Measurements from ENCODE around the gene S100A7. TPM values are rescaled to one million over a fixed set of nuclear protein-coding genes. Genes with fewer than 3 reads are reported as not detected.
A peak's percentile ranks its signal among the peaks of the same experiment; 100 is the strongest.

Gene S100A7
- total RNA-seq (2014; rRNA removed; shearing (Covaris generic)) = not detected in 2 replicates

- DNase-seq (ENCODE audit: low spot score) = no peak
These were observed at the start of gene S100A7 for GRCh38 chr1:153460551-153460950. Gene S100A7, minus strand, starts transcription at chr1:153460651. Its CDS starts 1,638 bp downstream, at chr1:153459013.

GRCh38 chr1:153509729-153510354 is 49.4 kb upstream of the S100A7 start:
- peak; percentile 66 for DNase-seq (ENCODE audit: low spot score)

GRCh38 chr1:153509036-153509435 is 48.6 kb upstream of the S100A7 start:
- no peak for DNase-seq (ENCODE audit: low spot score)

DNA sequence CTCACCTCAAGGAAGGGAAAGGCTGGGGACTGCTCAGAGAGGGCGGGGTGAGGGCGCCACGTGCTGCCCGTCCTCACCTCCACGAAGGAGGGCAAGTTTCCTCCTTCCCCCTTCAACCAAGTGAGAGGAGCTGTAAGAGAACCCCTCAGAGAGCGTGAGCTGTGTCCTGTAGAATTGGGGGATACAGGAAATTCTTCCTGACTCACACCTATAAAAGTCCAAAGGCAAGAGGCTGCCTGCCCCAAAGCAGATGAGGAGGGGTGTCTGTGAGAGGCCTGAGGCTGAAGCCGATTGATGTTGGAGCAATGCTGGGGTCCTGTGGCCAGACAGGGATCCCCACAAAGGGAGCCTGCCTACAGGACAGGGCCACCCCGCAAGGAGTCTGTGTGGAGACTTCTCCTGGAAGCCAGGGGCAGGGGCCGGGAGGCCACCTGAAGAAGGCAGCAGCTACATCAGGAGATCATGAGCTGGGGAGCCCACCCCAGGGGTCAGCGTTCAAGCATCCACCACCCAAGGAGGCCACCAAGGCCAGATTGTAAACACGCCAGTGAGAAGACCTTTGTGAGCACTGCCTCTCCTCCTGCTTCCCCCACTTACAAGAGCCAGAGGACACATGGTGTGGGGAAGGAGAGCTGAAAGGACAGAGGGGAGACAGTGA is 47.6 kb upstream of the S100A7 start:
- DNase-seq (ENCODE audit: low spot score) = no peak

- DNase-seq (ENCODE audit: low spot score) = peak; percentile 93
These were observed 46.5 kb upstream of the S100A7 start for GRCh38 chr1:153506831-153507413.

- DNase-seq (ENCODE audit: low spot score) = no peak
These were observed 45.9 kb upstream of the S100A7 start for GRCh38 chr1:153506386-153506785.

DNA sequence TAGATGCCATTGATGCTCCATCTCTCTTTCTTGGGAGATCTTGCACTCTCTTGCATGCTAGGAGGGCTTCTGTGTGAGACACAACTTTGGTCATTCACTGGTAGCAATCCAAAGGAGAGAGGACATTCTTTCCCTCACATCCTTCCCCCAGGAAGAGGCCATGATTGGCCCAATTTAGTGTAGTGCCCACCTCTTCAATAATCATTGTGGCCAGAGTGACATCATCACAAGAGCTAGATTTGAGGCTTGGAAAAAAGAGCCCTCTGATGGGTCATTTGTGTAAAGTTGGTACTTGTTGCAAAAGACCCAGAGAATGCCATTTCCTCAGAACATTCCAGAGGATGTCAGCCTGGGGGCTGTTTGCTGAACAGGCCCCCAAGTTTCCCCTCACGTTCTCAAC is 45.1 kb upstream of the S100A7 start:
- DNase-seq (ENCODE audit: low spot score) = no peak

DNA sequence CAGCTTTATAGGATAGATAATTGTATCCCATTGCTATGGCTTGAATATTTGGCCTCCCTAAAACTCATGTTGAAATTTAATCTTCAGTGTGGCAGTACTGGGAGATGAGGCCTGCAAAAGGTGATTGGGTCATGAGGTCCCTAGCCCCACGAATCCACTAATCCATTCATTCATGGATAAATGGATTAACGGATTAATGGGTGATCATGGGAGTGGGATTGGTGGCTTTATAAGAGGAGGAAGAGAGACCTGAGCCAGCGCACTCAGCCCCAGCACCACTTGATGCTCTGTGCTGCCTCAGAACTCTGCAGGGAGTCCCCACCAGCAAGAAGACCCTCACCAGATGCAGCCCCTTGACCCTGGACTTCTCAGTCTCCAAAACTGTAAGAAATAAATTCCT is 43.3 kb upstream of the S100A7 start:
- DNase-seq (ENCODE audit: low spot score) = no peak

- DNase-seq (ENCODE audit: low spot score) = no peak
These were observed 38.3 kb upstream of the S100A7 start for GRCh38 chr1:153498746-153499145.

DNA sequence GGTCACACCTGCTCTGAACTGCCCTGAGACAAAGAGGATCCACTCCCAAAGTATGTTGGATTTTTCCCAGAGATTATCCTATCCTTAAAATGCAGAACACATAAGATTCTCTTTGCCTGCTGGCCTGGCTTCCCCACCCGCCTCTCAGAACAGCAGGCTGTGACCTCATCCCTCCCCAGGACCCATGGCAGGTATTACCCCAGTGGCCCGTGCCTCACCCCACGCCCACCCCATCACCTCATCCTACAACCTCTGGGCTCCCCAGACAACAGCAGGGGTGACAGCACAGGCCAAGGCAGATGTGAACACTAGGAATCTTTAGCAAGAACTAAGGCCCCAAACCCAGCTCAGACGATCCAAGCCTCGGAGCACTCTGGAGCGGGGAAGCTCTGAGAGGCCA is 35.1 kb upstream of the S100A7 start:
- no peak for DNase-seq (ENCODE audit: low spot score)

GRCh38 chr1:153494976-153495535 is 34.6 kb upstream of the S100A7 start:
- DNase-seq (ENCODE audit: low spot score) = peak; percentile 66

DNA sequence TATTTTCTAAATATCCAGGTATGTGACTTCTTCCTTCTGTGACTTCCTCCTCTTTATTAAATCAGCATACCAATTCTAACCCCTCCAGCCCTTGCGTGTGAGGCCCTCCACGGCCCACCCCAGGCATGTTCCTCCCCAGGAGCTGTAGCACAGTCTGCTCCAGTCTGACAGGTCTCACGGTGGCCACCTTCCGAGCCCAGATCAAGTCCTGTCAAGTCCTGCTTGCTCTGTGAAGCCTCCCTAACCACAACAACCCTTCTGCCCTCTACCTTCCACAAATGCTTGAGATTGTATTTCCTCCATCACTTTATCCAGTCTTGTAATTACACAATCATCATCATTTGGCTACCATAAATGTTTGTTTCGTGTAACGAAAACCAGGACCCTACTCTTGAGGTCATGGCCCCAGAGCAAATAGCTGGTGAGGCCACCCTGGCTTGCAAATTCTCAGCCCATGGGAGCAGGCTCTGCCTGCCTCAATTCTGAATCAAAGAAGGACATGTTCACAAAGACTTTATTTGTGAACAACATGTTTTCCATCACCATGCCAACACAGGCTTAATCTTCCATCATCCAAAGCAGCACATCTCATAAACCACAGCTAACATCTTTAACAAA is 33.0 kb upstream of the S100A7 start:
- DNase-seq (ENCODE audit: low spot score) = no peak

- peak; percentile 97 for DNase-seq (ENCODE audit: low spot score)
These were observed 30.0 kb upstream of the S100A7 start for GRCh38 chr1:153490272-153491051.

DNA sequence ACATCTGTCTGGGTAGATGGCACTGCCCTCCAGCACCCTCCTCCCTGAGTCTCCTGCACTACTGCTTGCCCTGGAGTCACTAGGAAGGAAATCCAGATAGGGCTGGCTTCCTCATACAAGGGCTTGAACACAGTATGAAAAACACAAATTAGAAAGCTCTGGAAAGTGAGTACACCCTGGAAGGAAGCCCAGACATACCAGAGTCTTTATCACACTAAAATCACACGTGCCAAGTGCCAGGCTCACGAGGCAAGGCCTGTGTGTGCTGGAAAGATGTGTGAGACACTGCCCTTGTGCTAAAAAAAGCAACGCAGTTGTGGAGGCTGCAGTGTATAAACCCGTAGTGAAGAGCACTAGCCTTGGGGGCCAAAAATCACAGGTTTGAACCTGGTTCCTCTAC is 28.3 kb upstream of the S100A7 start:
- DNase-seq (ENCODE audit: low spot score) = peak; percentile 35

GRCh38 chr1:153487707-153488106 is 27.3 kb upstream of the S100A7 start:
- no peak for DNase-seq (ENCODE audit: low spot score)

GRCh38 chr1:153485863-153486262 is 25.4 kb upstream of the S100A7 start:
- peak; percentile 46 for DNase-seq (ENCODE audit: low spot score)

GRCh38 chr1:153483776-153484175 is 23.3 kb upstream of the S100A7 start:
- DNase-seq (ENCODE audit: low spot score) = no peak

DNA sequence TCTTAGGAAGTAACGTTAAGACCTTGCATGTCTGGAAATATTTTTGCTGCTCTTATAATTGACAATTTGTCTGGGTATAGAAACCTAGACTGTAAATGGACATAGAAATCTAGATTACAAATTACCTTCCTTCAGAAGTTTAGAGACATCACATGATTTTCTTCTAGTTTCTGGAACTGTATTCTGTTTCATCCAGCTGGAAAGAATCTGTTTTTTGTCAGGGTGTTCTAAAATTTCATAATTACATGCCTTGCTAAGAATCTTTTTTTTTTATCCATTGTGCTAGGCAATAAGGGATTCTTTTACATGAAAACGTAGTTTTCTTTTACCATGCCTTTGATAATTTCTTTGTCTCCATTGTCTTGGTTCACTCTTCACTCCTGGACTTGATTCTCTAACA is 20.7 kb upstream of the S100A7 start:
- DNase-seq (ENCODE audit: low spot score) = no peak

DNA sequence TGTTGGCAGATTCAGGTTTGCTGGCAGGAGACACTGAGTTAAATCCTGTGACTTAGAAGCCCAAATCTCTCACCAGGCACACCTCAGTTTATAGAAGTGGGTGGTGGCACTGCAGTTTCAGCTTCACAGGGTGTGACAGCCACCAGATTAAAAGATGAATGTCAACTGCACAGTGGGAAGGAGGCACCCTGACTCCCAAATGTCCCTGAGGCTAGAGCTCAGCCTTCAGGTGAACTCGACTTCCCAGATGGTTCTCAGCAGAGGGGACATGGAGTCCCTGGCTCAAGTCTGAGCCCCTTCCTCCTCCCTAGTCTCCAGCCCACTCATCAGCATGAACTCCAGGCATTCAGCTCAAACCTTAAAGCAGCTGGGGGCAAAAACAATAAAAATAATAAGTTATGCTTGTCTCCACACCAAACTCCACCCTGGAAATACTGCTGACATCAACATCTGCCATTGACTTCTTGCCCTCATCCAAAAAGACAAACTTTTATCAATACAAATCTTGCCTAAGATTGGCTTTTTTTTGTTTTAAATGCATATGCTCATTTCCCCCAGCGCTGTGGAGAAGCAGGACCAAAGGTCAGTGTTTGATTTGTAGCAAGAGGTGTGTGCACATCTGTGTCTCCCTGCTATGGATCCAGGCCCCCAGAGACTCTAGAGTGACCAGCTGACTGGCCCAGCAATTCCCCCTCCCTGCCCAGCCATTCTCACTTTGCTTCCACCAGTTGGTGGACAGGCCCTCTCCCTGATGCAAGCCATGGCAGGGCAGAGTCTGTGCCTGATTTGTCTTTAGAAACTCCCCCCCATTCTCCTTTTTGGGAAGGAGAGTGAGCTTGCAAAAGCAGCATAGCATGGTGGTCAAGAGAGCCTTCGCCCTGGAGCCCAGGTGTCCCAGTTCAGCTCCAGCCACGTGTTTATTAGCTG is 18.5 kb upstream of the S100A7 start:
- DNase-seq (ENCODE audit: low spot score) = no peak

DNA sequence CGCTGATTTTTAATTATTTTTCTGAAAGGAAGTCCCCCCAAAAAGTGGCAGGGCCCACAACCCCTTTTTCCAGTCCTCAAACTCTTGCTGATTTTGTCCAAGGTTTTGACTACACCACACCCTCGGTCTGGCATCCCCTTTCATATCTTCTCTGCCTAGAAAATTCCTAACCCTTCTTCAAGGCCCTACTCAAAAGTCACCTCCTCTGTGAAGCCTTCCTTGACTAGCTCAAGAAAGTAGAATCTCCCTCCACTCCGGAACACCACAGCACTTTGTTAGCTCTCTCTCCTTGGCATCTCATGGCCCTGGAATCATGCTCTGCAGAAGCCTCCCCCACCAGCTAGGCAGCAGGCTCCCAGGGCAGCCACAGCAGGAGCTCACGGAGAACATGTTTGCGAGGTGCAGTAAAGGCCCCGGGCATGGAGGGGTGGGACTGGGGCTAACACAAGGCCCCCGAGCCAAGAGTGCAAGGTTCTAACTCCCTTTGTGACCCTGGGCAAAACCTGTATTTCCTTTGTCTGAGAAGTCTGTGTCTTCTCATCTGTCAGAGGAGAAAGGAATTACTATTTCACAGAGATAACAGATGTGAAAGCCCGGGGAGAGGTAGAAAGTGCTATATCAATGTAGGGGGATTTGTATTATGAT is 17.7 kb upstream of the S100A7 start:
- DNase-seq (ENCODE audit: low spot score) = no peak

Measured in A172 (cell line).